GM21367 (cell line): ENCODE measurements around the gene ZC3H8.

Source experiments
- ATAC-seq: cut with Tn5 transposase; IDR thresholded peaks from one replicate; pipeline ENCODE4 v1.9.1; 2021; ENCODE audit not compliant: unreplicated experiment

The ZC3H8 gene

DNA sequence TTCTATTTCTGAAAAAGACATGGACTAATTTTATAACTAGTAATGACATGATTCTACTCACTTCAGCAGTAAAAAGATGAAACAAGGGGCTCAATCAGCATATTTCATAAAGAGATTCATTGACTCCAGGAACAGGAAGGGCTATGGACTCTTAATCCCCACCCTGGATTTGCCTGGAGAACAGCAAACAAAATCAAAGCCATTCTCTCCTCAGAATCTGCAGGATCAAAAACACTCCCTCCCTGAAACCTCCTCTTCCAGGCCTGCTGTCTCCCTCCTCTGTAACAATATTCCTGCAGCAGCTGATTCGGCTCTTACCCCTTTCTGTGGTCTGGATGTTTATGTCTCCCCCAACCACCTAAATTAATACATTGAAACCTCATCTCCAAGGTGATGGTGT, 57.0 kb downstream of the ZC3H8 start:
- no peak for ATAC-seq

- ATAC-seq, result no peak
Observed at GRCh38 chr2:112195950-112196349, 58.9 kb downstream of the ZC3H8 start.

- no peak for ATAC-seq
Observed at GRCh38 chr2:112195167-112195766, 59.6 kb downstream of the ZC3H8 start.

- ATAC-seq, result no peak
Observed at GRCh38 chr2:112194482-112194881, 60.4 kb downstream of the ZC3H8 start.

GRCh38 chr2:112194028-112194427, 60.8 kb downstream of the ZC3H8 start:
- ATAC-seq, result no peak

- ATAC-seq, result no peak
Observed at GRCh38 chr2:112189001-112189556, 65.8 kb downstream of the ZC3H8 start.

GRCh38 chr2:112187805-112188596, 66.8 kb downstream of the ZC3H8 start:
- ATAC-seq, result no peak

DNA sequence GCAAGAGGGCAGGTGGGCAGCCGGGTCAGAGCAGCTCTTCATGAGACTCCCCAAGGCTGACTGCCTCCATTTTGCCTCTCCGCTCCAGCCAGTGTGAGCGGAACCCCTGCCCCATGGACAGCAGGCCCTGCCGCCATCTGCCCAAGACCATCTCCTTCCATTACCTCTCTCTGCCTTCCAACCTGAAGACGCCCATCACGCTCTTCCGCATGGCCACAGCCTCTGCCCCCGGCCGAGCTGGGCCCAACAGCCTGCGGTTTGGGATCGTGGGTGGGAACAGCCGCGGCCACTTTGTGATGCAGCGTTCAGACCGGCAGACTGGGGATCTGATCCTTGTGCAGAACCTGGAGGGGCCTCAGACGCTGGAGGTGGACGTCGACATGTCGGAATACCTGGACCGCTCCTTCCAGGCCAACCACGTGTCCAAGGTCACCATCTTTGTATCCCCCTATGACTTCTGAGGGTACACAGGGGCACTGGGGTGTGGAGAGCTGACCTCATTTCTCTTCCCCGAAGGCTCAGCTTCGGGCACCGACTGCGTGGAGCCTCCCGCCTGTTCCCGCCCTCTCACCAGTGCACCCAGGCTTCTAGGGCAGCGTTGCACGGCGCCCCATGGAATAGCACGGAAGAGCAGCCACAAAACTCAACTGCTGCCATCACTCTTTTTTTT, 67.7 kb downstream of the ZC3H8 start:
- no peak for ATAC-seq

DNA sequence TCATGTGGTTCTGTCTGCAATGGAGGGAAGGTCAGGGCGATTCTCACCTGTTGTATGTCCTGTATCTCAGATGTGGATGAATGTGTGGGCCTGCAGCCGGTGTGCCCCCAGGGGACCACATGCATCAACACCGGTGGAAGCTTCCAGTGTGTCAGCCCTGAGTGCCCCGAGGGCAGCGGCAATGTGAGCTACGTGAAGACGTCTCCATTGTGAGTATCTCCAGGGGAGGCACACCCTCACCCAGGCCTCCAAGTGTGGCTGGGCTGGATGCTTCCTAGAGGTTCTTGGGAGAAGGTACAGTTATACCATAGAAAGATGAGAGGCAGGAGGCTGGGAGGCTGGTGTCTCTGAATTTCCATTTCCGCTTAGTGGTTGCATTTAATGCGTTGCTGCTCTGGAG, 69.7 kb downstream of the ZC3H8 start:
- ATAC-seq, result no peak

GRCh38 chr2:112184121-112184520, 70.7 kb downstream of the ZC3H8 start:
- no peak for ATAC-seq

DNA sequence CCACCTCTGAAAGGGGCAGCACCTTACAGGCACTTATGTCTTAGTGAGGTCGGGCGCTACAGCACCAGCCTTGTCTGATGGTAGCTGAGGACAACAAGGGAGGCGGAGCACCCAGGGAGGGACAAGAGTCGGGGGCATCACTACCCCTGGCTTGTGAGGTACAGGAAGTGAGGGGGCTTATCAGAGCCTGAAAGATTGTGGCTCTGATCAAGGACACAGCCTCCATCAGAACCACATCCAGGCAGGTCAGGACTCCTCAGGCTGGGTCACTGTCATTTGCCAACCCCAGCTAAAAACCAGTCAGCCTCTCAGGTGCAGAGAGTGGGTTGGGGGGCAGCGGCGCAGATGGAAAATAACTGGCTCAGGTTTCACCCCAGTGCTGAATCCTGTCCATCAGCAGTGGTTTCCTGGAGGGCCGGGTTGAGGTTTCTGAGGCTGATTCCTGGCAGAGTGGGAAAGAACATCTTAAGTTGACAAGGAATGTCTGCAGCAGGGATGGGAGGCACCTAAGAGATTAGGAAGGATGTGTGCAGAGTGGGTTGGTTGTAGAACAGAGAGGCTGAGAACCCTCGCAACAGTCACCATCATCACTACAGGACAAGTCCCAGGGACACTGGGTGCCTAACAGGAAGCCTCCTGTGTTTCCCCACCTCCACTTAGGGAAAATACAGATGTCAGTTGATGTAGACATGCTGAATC, 71.4 kb downstream of the ZC3H8 start:
- ATAC-seq, result no peak

- no peak for ATAC-seq
Observed at GRCh38 chr2:112182581-112183034, 72.2 kb downstream of the ZC3H8 start.

DNA sequence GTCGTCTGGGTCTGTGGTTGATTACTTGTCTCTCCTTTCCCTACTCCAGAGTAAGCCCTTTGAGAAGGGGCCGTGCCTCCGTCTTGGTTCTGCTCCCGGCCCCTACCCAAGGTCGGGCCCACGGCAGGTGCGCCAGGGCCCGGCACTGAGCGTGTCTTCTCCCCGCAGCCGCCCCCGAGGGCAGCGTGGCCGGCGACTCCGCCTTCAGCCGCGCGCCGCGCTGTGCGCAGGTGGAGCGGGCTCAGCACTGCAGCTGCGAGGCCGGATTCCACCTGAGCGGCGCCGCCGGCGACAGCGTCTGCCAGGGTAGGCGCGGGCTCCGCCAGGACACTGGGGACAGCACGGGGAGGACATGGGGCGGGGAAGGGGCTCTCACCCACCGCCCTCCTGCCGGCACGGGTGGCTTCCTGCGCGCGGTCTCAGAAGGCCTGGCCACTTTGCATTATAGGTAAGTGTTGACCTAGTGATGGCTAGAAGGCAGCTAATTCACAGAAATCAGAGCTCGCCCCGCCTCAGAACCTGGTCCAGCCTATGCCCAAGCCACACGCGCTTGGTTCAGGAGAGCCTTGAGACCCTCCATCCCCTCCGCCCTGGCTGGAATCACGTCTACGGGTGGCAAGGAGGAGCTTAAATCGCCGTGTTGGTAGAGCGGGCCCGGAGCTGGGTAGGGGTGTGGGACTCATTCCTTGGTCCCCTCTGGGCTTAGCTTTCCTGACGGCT, 73.1 kb downstream of the ZC3H8 start:
- ATAC-seq, result no peak

- ATAC-seq, result no peak
Observed at GRCh38 chr2:112175958-112176573, 78.8 kb downstream of the ZC3H8 start.

DNA sequence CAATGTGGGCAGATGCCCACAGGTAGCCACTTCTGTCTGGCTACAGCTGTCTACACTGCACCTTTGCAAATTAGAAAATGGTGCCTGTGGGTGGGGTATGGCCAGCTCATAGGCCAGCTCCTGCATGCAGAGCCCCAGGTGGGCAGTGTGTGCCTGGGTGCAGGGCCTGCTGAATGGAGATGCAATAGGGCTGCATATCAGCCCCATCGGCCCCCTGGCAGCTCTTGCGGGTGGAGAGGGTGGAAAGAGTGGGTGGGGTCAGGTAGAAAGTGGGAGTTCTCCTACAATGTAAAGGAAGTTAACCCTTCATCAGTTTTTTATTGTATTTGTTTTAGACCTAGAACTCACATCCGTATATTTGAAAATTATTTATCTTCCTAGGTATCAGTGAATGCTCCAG, 79.5 kb downstream of the ZC3H8 start:
- ATAC-seq, result no peak

DNA sequence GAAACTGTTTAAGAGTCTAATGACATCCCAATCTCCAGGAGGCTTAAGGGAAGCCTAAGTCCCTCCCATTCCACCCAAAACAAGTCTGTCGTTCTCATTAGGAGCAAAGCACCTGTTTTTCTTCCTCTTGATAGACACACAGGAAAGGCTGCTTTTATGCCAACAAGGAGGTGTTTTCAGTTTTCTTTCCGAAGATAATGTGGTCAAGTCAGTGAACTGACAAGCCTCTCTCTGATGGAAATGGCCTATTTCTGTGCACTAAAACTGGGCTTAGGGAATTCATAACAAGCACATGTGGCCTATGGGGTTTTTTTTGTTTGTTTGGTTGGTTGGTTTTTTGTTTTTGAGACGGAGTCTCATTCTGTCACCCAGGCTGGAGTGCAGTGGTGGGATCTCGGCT, 80.5 kb downstream of the ZC3H8 start:
- ATAC-seq, result no peak

- no peak for ATAC-seq
Observed at GRCh38 chr2:112173646-112174319, 81.1 kb downstream of the ZC3H8 start.

- no peak for ATAC-seq
Observed at GRCh38 chr2:112170495-112170894, 84.3 kb downstream of the ZC3H8 start.

DNA sequence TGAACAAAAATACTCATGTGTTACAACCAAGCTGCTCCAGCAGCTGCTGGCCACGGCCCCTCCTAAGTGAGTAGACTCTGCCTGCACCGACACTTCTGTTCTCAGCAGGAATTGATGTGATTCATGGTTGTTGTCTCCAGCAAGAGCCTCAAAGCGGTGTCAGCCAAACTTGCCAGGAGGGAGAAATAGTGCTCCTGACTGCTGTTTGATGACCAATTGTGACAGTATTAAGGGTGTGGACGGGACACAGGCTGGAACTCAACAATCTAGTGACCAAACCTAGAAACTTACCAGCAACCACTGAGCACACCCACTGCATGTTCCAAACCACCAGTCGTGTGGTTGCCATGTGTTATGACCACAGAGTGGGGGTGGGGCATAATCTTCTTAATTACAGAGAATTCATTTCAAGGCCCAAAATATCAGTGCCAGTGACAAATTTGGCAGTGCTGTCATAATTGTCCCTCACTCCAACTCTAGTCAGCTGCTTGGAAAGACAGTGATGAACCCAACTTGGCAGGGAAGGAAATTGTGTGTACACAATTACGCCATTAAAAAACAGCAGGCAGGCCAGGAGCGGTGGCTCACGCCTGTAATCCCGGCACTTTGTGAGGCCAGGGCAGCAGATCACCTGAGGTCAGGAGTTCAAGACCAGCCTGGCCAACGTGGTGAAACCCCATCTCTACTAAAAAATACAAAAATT, 86.3 kb downstream of the ZC3H8 start:
- no peak for ATAC-seq
